ENCODE measurements around the gene PLD2.
"Not testable (repeated sequence)": the region's sequence is repeated elsewhere in the genome, so short reads cannot be mapped to it uniquely, and the experiment has no call there.

The PLD2 gene

GRCh38 chr17:4815043-4815675 is 8.2 kb downstream of the PLD2 start:
- no peaks in the 10 kb centered on the region for H3K4me1 ChIP-seq (ENCODE audit: control insufficient read depth, insufficient read depth, low read length)
- H3K4me3 ChIP-seq (ENCODE audit: low read depth, low read length), result no peak overlapping the region
- H3K27ac ChIP-seq (ENCODE audit: low read depth, low read length), result no peak overlapping the region
- no peaks in the 10 kb centered on the region for H3K27me3 ChIP-seq (ENCODE audit: control insufficient read depth, insufficient read depth, low read length)
- H3K9me3 ChIP-seq (ENCODE audit: control insufficient read depth, insufficient read depth, low read length), result no peaks in the 10 kb centered on the region
- peaks cover 59% of the 10 kb centered on the region for H3K36me3 ChIP-seq (ENCODE audit: control insufficient read depth, insufficient read depth, low read length)
- H3K9ac ChIP-seq (ENCODE audit: low read depth, low read length), result no peak overlapping the region

DNA sequence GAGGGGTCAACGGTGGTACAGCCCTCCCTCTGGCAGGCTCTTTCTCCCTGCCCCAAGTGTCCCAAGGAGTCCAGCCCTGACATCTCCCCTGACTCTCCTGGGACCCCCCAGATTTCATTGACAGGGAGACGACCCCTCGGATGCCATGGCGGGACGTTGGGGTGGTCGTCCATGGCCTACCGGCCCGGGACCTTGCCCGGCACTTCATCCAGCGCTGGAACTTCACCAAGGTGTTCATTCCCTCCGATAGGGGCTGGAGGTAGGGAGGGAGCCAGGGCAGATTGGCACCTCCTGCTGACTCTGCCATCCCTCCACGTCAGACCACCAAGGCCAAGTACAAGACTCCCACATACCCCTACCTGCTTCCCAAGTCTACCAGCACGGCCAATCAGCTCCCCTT is 9.9 kb downstream of the PLD2 start:
- Histone ChIP-seq H3K36me3 (ENCODE audit: control insufficient read depth, insufficient read depth, low read length) (peaks cover 55% of the 10 kb centered on the region), H3K4me1 (ENCODE audit: control insufficient read depth, insufficient read depth, low read length) (no peaks in the 10 kb centered on the region), H3K4me3 (ENCODE audit: low read depth, low read length) (no peak overlapping the region), H3K27me3 (ENCODE audit: control insufficient read depth, insufficient read depth, low read length) (no peaks in the 10 kb centered on the region), H3K9ac (ENCODE audit: low read depth, low read length) (no peak overlapping the region), H3K9me3 (ENCODE audit: control insufficient read depth, insufficient read depth, low read length) (no peaks in the 10 kb centered on the region), H3K27ac (ENCODE audit: low read depth, low read length) (no peak overlapping the region)

GRCh38 chr17:4818276-4818675 is 11.3 kb downstream of the PLD2 start:
- H3K4me1 ChIP-seq (ENCODE audit: control insufficient read depth, insufficient read depth, low read length), result no peaks in the 10 kb centered on the region
- H3K27me3 ChIP-seq (ENCODE audit: control insufficient read depth, insufficient read depth, low read length), result no peaks in the 10 kb centered on the region
- H3K9me3 ChIP-seq (ENCODE audit: control insufficient read depth, insufficient read depth, low read length), result no peaks in the 10 kb centered on the region
- peaks cover 66% of the 10 kb centered on the region for H3K36me3 ChIP-seq (ENCODE audit: control insufficient read depth, insufficient read depth, low read length)
- no peak overlapping the region for H3K27ac ChIP-seq (ENCODE audit: low read depth, low read length)
- no peak overlapping the region for H3K9ac ChIP-seq (ENCODE audit: low read depth, low read length)
- no peak overlapping the region for H3K4me3 ChIP-seq (ENCODE audit: low read depth, low read length)

DNA sequence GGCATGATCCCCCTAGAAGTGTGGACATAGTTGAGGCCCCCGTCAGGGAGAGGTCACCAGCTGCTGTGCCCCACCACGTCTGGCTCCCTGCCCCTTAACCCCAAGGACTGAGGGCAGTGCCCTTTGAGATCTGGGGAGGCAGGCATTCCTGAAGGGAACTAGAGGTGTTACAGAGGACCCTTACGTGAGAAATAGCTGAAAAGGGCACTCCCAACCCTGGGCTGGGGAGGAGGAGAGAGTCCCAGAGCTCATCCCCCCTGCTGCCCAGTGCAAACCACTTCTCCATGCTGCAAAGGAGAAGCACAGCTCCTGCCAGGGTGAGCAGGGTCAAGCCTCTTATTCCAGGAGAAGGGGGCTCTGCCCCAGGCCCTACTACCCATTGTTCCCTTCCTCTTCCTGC is 15.9 kb downstream of the PLD2 start:
- Histone ChIP-seq H3K4me3 (ENCODE audit: low read depth, low read length) (no peak overlapping the region), H3K36me3 (ENCODE audit: control insufficient read depth, insufficient read depth, low read length) (peaks cover 38% of the 10 kb centered on the region), H3K9ac (ENCODE audit: low read depth, low read length) (no peak overlapping the region), H3K27ac (ENCODE audit: low read depth, low read length) (no peak overlapping the region), H3K9me3 (ENCODE audit: control insufficient read depth, insufficient read depth, low read length) (no peaks in the 10 kb centered on the region), H3K27me3 (ENCODE audit: control insufficient read depth, insufficient read depth, low read length) (no peaks in the 10 kb centered on the region), H3K4me1 (ENCODE audit: control insufficient read depth, insufficient read depth, low read length) (no peaks in the 10 kb centered on the region)

- Histone ChIP-seq H3K27me3 (ENCODE audit: control insufficient read depth, insufficient read depth, low read length) (no peaks in the 10 kb centered on the region), H3K4me1 (ENCODE audit: control insufficient read depth, insufficient read depth, low read length) (no peaks in the 10 kb centered on the region), H3K4me3 (ENCODE audit: low read depth, low read length) (no peak overlapping the region), H3K9ac (ENCODE audit: low read depth, low read length) (no peak overlapping the region), H3K36me3 (ENCODE audit: control insufficient read depth, insufficient read depth, low read length) (peaks cover 32% of the 10 kb centered on the region), H3K27ac (ENCODE audit: low read depth, low read length) (no peak overlapping the region), H3K9me3 (ENCODE audit: control insufficient read depth, insufficient read depth, low read length) (no peaks in the 10 kb centered on the region)
Measured at GRCh38 chr17:4823373-4824089, 16.6 kb downstream of the PLD2 start.

- H3K27me3 ChIP-seq (ENCODE audit: control insufficient read depth, insufficient read depth, low read length), result no peaks in the 10 kb centered on the region
- no peak overlapping the region for H3K27ac ChIP-seq (ENCODE audit: low read depth, low read length)
- no peak overlapping the region for H3K9ac ChIP-seq (ENCODE audit: low read depth, low read length)
- no peaks in the 10 kb centered on the region for H3K9me3 ChIP-seq (ENCODE audit: control insufficient read depth, insufficient read depth, low read length)
- peaks cover 13% of the 10 kb centered on the region for H3K36me3 ChIP-seq (ENCODE audit: control insufficient read depth, insufficient read depth, low read length)
- H3K4me3 ChIP-seq (ENCODE audit: low read depth, low read length), result no peak overlapping the region
- H3K4me1 ChIP-seq (ENCODE audit: control insufficient read depth, insufficient read depth, low read length), result no peaks in the 10 kb centered on the region
Measured at GRCh38 chr17:4827399-4827798, 20.4 kb downstream of the PLD2 start.

GRCh38 chr17:4832829-4833177 is 25.9 kb downstream of the PLD2 start:
- H3K36me3 ChIP-seq (ENCODE audit: control insufficient read depth, insufficient read depth, low read length); H3K4me1 ChIP-seq (ENCODE audit: control insufficient read depth, insufficient read depth, low read length); H3K9me3 ChIP-seq (ENCODE audit: control insufficient read depth, insufficient read depth, low read length); H3K27me3 ChIP-seq (ENCODE audit: control insufficient read depth, insufficient read depth, low read length); H3K9ac ChIP-seq (ENCODE audit: low read depth, low read length): not testable (repeated sequence)
- Histone ChIP-seq H3K4me3 (ENCODE audit: low read depth, low read length) (peak overlapping the region; percentile 75), H3K27ac (ENCODE audit: low read depth, low read length) (peak overlapping the region; percentile 76)

GRCh38 chr17:4833178-4833940 is 26.4 kb downstream of the PLD2 start, which contains the start of gene MINK1:
TSS of gene MINK1 (plus strand) at chr17:4833340. CDS start at chr17:4833584, 244 bp downstream.
- peak within 1 kb of the TSS; percentile 30 for H3K9ac ChIP-seq (ENCODE audit: low read depth, low read length)
- no peaks in the 10 kb centered on the region for H3K27me3 ChIP-seq (ENCODE audit: control insufficient read depth, insufficient read depth, low read length)
- peaks cover 8% of the 10 kb centered on the region for H3K36me3 ChIP-seq (ENCODE audit: control insufficient read depth, insufficient read depth, low read length)
- H3K4me3 ChIP-seq (ENCODE audit: low read depth, low read length), result peak within 1 kb of the TSS; percentile 75
- no peaks in the 10 kb centered on the region for H3K9me3 ChIP-seq (ENCODE audit: control insufficient read depth, insufficient read depth, low read length)
- peaks cover 7% of the 10 kb centered on the region for H3K4me1 ChIP-seq (ENCODE audit: control insufficient read depth, insufficient read depth, low read length)
- peak within 1 kb of the TSS; percentile 76 for H3K27ac ChIP-seq (ENCODE audit: low read depth, low read length)

DNA sequence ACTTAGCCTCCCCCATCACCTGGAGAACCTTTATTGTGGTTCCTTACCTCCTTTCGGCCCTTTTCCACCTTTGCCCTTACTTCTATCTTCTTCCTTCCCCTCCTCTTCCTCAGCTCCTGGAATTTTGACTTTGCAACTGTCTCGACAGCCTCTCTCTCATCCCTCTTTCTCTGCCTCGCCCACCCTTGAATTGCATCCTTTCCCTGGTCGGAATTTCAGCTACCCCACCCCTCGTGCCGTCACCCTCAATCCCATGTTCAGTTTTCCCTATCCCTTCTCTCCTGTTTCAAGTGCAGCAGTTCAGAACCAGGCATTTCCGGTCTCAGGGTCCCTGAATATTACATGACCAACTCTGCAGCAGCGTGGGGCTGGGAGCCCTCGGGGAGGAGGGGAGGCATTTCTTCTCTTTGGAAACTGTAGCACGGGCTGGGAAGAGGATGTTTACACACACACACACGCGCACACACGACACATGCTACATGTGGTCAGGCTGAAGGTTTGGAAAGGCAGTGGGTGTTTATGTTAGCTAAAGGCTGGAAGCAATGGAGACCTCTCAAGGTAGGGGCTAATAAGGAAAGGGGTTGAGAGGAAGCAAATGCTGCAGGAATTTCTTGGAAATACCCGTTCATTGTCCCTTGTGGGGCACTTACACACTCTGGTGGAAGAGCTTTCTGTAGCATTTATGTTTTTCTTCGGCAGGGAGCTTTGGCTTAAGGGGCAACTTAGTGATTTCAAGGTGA is 27.2 kb downstream of the PLD2 start:
- Histone ChIP-seq H3K36me3 (ENCODE audit: control insufficient read depth, insufficient read depth, low read length) (peaks cover 12% of the 10 kb centered on the region), H3K9me3 (ENCODE audit: control insufficient read depth, insufficient read depth, low read length) (no peaks in the 10 kb centered on the region), H3K27me3 (ENCODE audit: control insufficient read depth, insufficient read depth, low read length) (no peaks in the 10 kb centered on the region), H3K27ac (ENCODE audit: low read depth, low read length) (peak overlapping the region; percentile 76), H3K9ac (ENCODE audit: low read depth, low read length) (peak overlapping the region; percentile 11; the same call in 1 of the 2 replicates), H3K4me3 (ENCODE audit: low read depth, low read length) (peak overlapping the region; percentile 75), H3K4me1 (ENCODE audit: control insufficient read depth, insufficient read depth, low read length) (peaks cover 7% of the 10 kb centered on the region)

GRCh38 chr17:4834681-4835020 is 27.7 kb downstream of the PLD2 start:
- Histone ChIP-seq H3K36me3 (ENCODE audit: control insufficient read depth, insufficient read depth, low read length) (peaks cover 12% of the 10 kb centered on the region), H3K27ac (ENCODE audit: low read depth, low read length) (peak overlapping the region; percentile 76), H3K4me3 (ENCODE audit: low read depth, low read length) (peak overlapping the region; percentile 75), H3K27me3 (ENCODE audit: control insufficient read depth, insufficient read depth, low read length) (no peaks in the 10 kb centered on the region), H3K9ac (ENCODE audit: low read depth, low read length) (peak overlapping the region; percentile 11; the same call in 1 of the 2 replicates), H3K9me3 (ENCODE audit: control insufficient read depth, insufficient read depth, low read length) (no peaks in the 10 kb centered on the region), H3K4me1 (ENCODE audit: control insufficient read depth, insufficient read depth, low read length) (peaks cover 7% of the 10 kb centered on the region)

Data from HUES48 (cell line).